Smooth muscle cell (in vitro differentiated cells): ENCODE measurements around the gene RFFL. TPM values are rescaled to one million over a fixed set of nuclear protein-coding genes. Genes with fewer than 3 reads are reported as not detected.

Source experiments
- DNase-seq: peaks from one replicate; lab custom pipeline; 2025; ENCODE audit not compliant: unreplicated experiment; lab: John Stamatoyannopoulos, UW
- H2AFZ ChIP-seq: fragments of 200-600 bp; sonication (generic); 2 replicates; pipeline ENCODE4 v1.6.0; 2016; ENCODE audit warnings: antibody characterized with exemption, low read depth, mild to moderate bottlenecking
- H3F3A ChIP-seq: fragments of 200-600 bp; sonication (generic); 2 replicates; pipeline ENCODE4 v1.6.0; 2017; ENCODE audit warnings: antibody characterized with exemption, low read depth
- H3K27ac ChIP-seq: fragments of 200-600 bp; sonication (generic); 2 replicates; pipeline ENCODE4 v1.5.1; 2016; ENCODE audit warnings: low read depth, mild to moderate bottlenecking
- H3K27me3 ChIP-seq: fragments of 200-600 bp; sonication (generic); 2 replicates; pipeline ENCODE4 v1.6.1; 2016; ENCODE audit warnings: low read depth, mild to moderate bottlenecking
- H3K36me3 ChIP-seq: fragments of 200-600 bp; sonication (generic); 2 replicates; pipeline ENCODE4 v1.5.1; 2016; ENCODE audit warnings: low read depth
- H3K4me1 ChIP-seq: fragments of 200-600 bp; sonication (generic); 2 replicates; pipeline ENCODE4 v1.5.1; 2016; ENCODE audit warnings: low read depth
- H3K4me2 ChIP-seq: fragments of 200-600 bp; sonication (generic); 2 replicates; pipeline ENCODE4 v1.6.0; 2016; ENCODE audit warnings: mild to moderate bottlenecking
- H3K4me3 ChIP-seq: fragments of 200-600 bp; sonication (generic); 2 replicates; pipeline ENCODE4 v1.5.1; 2016; ENCODE audit warnings: mild to moderate bottlenecking
- H3K79me2 ChIP-seq: fragments of 200-600 bp; sonication (generic); 2 replicates; pipeline ENCODE4 v1.6.0; 2016; ENCODE audit warnings: low read depth, mild to moderate bottlenecking
- H3K9ac ChIP-seq: fragments of 200-600 bp; sonication (generic); 2 replicates; pipeline ENCODE4 v1.6.0; 2016; ENCODE audit warnings: low read depth
- H3K9me3 ChIP-seq: fragments of 200-600 bp; sonication (generic); replicated peaks from 2 replicates; pipeline ENCODE4 v1.5.1; 2016; ENCODE audit warnings: low read depth
- H4K20me1 ChIP-seq: fragments of 200-600 bp; sonication (generic); 2 replicates; pipeline ENCODE4 v1.6.0; 2016; ENCODE audit warnings: low read depth
- WGBS: methylation state at CpG from one replicate; pipeline ENCODE4 v1.1.7; 2016; ENCODE audit warnings: low lambda C conversion rate; 5-methylcytosine and 5-hydroxymethylcytosine counted together
- polyA plus RNA-seq: library from polyadenylated mRNA; unstranded; fragments of >200 nt; fragmentation: Nextera tagmentation; extraction: Ambion mirVana; gene quantifications from 2 replicates; pipeline ENCODE4 v1.2.1, GENCODE V29; 2016
- total RNA-seq: library from RNA; depleted of rRNA; stranded (reverse); fragments of >200 nt; gene quantifications from 2 replicates; pipeline ENCODE4 v1.2.3, GENCODE V29; 2014
- TF ChIP-seq, protein P1 (sequence below): fragments of 200-600 bp; sonication (generic); IDR thresholded peaks from 2 replicates; pipeline ENCODE4 v1.5.1; 2017; ENCODE audit warnings: borderline replicate concordance, mild to moderate bottlenecking, antibody characterized with exemption; ENCODE audit not compliant: insufficient read depth, poor library complexity, severe bottlenecking

RFFL gene
- total and polyA plus RNA-seq, 2 experiments from 2014 or later = 7.0 to 7.1 TPM

DNA sequence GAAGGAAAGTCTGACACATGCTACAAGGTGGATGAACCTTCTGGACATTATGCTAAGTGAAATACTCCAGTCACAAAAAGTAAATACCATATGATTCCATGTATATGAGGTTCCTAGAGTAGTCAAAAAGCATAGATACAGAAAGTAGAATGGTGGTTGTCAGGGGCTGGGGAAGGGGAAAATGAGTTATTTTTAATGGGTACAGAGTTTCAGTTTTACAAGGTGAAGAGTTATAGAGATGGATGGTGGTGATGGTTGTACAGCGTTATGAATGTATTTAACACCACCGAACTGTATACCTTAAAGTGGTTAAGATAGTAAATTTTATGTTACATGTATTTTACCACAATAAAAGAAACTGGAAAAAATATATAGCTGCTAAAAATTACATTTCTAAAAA is 38.2 kb upstream of the RFFL start:
- H3K4me1 ChIP-seq = no peaks in the 10 kb centered on the region
- DNase-seq = no peak
- no peak overlapping the region for H3K4me2 ChIP-seq
- no peak overlapping the region for H3K27ac ChIP-seq
- H3K36me3 ChIP-seq = no peaks in the 10 kb centered on the region
- H3K9ac ChIP-seq = no peak overlapping the region
- no peaks in the 10 kb centered on the region for H4K20me1 ChIP-seq
- no peaks in the 10 kb centered on the region for H3K79me2 ChIP-seq
- WGBS = 98% methylated on average over 2 of the region's 2 CpGs
- H2AFZ ChIP-seq = no peak overlapping the region
- H3K4me3 ChIP-seq = no peak overlapping the region
- TF ChIP-seq, protein P1, sequence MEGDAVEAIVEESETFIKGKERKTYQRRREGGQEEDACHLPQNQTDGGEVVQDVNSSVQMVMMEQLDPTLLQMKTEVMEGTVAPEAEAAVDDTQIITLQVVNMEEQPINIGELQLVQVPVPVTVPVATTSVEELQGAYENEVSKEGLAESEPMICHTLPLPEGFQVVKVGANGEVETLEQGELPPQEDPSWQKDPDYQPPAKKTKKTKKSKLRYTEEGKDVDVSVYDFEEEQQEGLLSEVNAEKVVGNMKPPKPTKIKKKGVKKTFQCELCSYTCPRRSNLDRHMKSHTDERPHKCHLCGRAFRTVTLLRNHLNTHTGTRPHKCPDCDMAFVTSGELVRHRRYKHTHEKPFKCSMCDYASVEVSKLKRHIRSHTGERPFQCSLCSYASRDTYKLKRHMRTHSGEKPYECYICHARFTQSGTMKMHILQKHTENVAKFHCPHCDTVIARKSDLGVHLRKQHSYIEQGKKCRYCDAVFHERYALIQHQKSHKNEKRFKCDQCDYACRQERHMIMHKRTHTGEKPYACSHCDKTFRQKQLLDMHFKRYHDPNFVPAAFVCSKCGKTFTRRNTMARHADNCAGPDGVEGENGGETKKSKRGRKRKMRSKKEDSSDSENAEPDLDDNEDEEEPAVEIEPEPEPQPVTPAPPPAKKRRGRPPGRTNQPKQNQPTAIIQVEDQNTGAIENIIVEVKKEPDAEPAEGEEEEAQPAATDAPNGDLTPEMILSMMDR = no peak
- no peaks in the 10 kb centered on the region for H3K27me3 ChIP-seq
- H3K9me3 ChIP-seq = no peaks in the 10 kb centered on the region
- no peaks in the 10 kb centered on the region for H3F3A ChIP-seq

DNA sequence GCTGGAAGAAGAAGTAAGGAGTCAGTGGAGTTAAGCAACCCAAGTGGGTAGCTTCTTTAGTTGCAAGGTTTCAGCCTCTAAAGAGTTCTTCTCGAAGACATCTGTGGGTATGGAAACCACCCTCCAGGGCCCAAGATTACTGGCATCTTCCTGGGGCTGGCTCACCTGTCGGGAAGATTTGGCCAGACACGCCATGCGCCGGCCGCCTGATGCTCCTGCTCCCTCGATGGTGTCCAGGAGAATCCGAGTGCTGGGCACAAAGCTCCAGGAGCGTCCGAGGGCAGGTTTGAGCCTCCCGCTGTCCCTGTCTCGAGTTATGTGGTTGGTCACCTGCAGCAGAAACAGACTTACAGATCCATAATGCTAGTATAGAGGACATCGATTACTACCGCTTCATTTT is 37.5 kb upstream of the RFFL start:
- no peaks in the 10 kb centered on the region for H4K20me1 ChIP-seq
- no peaks in the 10 kb centered on the region for H3F3A ChIP-seq
- TF ChIP-seq, protein P1 = no peak
- no peaks in the 10 kb centered on the region for H3K9me3 ChIP-seq
- no peak overlapping the region for H3K9ac ChIP-seq
- no peak overlapping the region for H3K27ac ChIP-seq
- no peak overlapping the region for H2AFZ ChIP-seq
- DNase-seq = no peak
- H3K4me3 ChIP-seq = no peak overlapping the region
- 99% methylated on average over 14 of the region's 14 CpGs for WGBS
- H3K4me2 ChIP-seq = no peak overlapping the region
- H3K79me2 ChIP-seq = no peaks in the 10 kb centered on the region
- no peaks in the 10 kb centered on the region for H3K27me3 ChIP-seq
- H3K4me1 ChIP-seq = no peaks in the 10 kb centered on the region
- H3K36me3 ChIP-seq = no peaks in the 10 kb centered on the region

DNA sequence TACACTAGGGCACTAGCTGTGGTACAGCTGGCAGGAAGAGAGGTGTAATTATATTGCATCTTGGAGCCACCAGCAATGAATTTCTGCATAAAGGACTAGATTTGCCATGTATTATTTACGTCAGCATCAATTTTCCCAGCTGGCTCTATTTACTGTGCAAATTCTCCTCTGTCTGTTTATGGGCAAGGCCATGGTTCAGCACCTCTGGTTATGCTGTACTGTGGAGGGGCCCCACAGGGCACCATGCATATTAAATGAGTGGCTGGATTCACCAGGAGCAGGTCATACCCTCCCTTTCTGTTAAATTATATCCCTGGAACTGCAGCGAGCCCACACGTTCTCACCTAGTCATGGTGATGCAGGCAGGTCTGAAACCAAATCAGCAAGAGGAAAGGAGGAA is 36.4 kb upstream of the RFFL start:
- WGBS = 95% methylated on average over 3 of the region's 3 CpGs
- no peaks in the 10 kb centered on the region for H3K36me3 ChIP-seq

DNA sequence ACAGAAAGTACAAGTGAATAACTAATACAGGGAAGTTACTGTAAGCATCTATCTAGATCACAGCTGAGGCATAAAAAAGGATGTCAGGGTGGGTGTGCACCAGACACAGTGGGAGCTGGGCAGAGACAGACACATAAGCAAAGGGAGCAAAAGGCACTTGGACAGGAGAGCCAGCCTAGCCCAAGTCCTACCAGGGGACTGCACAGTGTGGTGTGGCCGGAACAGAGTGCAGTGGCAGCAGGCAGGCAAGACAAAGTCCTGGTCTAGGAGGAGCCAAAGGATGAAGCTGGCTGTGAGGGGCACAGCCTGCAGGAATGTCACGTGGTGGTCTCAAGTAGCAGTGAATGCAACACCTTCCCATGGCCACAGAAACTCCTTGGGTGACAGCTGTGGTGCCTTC is 34.3 kb upstream of the RFFL start:
- no peaks in the 10 kb centered on the region for H3K36me3 ChIP-seq
- 90% methylated on average over 2 of the region's 2 CpGs for WGBS
- TF ChIP-seq, protein P1 = no peak
- no peak overlapping the region for H3K4me3 ChIP-seq
- no peaks in the 10 kb centered on the region for H3K4me1 ChIP-seq
- no peaks in the 10 kb centered on the region for H3F3A ChIP-seq
- H3K9ac ChIP-seq = no peak overlapping the region
- H3K4me2 ChIP-seq = no peak overlapping the region
- H3K9me3 ChIP-seq = no peaks in the 10 kb centered on the region
- no peak for DNase-seq
- no peaks in the 10 kb centered on the region for H3K79me2 ChIP-seq
- H2AFZ ChIP-seq = no peak overlapping the region
- no peak overlapping the region for H3K27ac ChIP-seq
- no peaks in the 10 kb centered on the region for H4K20me1 ChIP-seq
- no peaks in the 10 kb centered on the region for H3K27me3 ChIP-seq

More for the DNA sequence above, 36.4 kb upstream of the RFFL start:
- Histone ChIP-seq H3K27ac (no peak overlapping the region), H4K20me1 (no peaks in the 10 kb centered on the region), H2AFZ (no peak overlapping the region), H3F3A (no peaks in the 10 kb centered on the region), H3K4me2 (no peak overlapping the region), H3K27me3 (no peaks in the 10 kb centered on the region), H3K9me3 (no peaks in the 10 kb centered on the region), H3K4me3 (no peak overlapping the region), H3K9ac (no peak overlapping the region), H3K79me2 (no peaks in the 10 kb centered on the region), H3K4me1 (no peaks in the 10 kb centered on the region)
- DNase-seq = no peak
- TF ChIP-seq, protein P1 = no peak
